ENCODE measurements around the gene THBS3.
"Not testable (repeated sequence)": the region's sequence is repeated elsewhere in the genome, so short reads cannot be mapped to it uniquely, and the experiment has no call there.

THBS3 gene

DNA sequence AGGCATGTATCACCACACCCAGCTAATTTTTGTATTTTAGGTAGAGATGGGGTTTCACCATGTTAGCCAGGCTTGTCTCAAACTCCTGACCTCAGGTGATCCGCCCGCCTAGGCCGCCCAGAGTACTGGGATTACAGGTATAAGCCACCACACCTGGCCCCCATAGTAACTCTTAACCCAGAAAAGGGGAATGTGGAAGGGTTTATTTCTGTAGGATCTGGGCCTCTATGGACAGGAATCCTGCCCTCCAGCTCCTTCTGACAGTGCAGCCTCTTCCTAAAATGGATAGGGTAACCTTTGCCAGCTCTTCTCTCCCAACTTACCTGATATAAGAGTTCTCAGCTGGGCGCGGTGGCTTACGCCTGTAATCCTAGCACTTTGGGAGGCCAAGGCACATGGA lies 45.1 kb downstream of the THBS3 start:
- H3K36me3 ChIP-seq (ENCODE audit: control insufficient read depth, insufficient read depth, low read length); H3K9ac ChIP-seq (ENCODE audit: low read depth, low read length); H3K27ac ChIP-seq (ENCODE audit: low read depth, low read length); H3K27me3 ChIP-seq (ENCODE audit: control insufficient read depth, insufficient read depth, low read length); H3K4me3 ChIP-seq (ENCODE audit: low read depth, low read length); H3K9me3 ChIP-seq (ENCODE audit: control insufficient read depth, insufficient read depth, low read length): not testable (repeated sequence)
- H3K4me1 ChIP-seq (ENCODE audit: control insufficient read depth, insufficient read depth, low read length) = peaks cover 14% of the 10 kb centered on the region

DNA sequence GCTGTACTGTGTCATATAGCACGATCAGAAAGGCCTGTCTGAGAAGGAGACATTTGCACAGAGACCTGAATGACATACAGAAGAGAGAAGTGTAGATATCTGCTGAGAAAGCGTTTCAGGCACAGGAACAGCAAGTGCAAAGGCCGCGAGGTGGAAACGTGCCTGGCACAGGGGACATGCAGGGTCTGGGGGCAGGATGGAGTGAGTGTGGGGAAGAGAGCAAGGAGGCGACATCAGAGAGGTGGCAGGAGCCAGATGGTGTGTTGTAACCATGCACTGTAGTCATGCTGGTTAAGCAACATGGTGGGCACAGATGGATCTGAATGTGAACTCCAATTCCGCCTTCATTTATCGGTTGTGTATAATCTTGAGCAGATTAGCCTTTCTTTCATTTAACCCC lies 47.6 kb downstream of the THBS3 start:
- no peaks in the 10 kb centered on the region for H3K27me3 ChIP-seq (ENCODE audit: control insufficient read depth, insufficient read depth, low read length)
- H3K27ac ChIP-seq (ENCODE audit: low read depth, low read length) = no peak overlapping the region
- H3K36me3 ChIP-seq (ENCODE audit: control insufficient read depth, insufficient read depth, low read length) = no peaks in the 10 kb centered on the region
- H3K9ac ChIP-seq (ENCODE audit: low read depth, low read length) = no peak overlapping the region
- no peaks in the 10 kb centered on the region for H3K4me1 ChIP-seq (ENCODE audit: control insufficient read depth, insufficient read depth, low read length)
- no peaks in the 10 kb centered on the region for H3K9me3 ChIP-seq (ENCODE audit: control insufficient read depth, insufficient read depth, low read length)
- H3K4me3 ChIP-seq (ENCODE audit: low read depth, low read length) = no peak overlapping the region

DNA sequence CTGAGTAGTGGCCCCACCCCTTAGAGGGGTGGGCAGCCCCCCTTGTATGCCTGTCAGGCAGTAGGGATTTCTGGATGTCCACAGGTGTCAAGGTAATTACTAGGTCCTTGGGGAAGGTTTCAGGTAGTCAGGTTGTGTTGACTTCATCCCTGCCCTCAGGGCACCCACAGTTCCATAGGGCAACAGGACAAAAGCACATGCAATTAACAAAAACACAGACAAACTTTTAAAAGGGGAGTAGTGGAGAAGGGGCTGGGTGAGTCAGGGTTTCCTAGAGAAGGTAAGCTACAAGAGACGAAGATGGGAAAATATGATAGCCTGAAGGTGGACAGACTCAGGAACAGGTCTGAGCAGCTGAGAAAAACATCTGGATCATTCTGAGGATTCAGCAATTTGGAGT lies 48.7 kb downstream of the THBS3 start:
- H3K36me3 ChIP-seq (ENCODE audit: control insufficient read depth, insufficient read depth, low read length) = no peaks in the 10 kb centered on the region
- H3K4me3 ChIP-seq (ENCODE audit: low read depth, low read length) = no peak overlapping the region
- no peaks in the 10 kb centered on the region for H3K27me3 ChIP-seq (ENCODE audit: control insufficient read depth, insufficient read depth, low read length)
- H3K9ac ChIP-seq (ENCODE audit: low read depth, low read length) = no peak overlapping the region
- H3K4me1 ChIP-seq (ENCODE audit: control insufficient read depth, insufficient read depth, low read length) = no peaks in the 10 kb centered on the region
- H3K27ac ChIP-seq (ENCODE audit: low read depth, low read length) = no peak overlapping the region
- no peaks in the 10 kb centered on the region for H3K9me3 ChIP-seq (ENCODE audit: control insufficient read depth, insufficient read depth, low read length)

DNA sequence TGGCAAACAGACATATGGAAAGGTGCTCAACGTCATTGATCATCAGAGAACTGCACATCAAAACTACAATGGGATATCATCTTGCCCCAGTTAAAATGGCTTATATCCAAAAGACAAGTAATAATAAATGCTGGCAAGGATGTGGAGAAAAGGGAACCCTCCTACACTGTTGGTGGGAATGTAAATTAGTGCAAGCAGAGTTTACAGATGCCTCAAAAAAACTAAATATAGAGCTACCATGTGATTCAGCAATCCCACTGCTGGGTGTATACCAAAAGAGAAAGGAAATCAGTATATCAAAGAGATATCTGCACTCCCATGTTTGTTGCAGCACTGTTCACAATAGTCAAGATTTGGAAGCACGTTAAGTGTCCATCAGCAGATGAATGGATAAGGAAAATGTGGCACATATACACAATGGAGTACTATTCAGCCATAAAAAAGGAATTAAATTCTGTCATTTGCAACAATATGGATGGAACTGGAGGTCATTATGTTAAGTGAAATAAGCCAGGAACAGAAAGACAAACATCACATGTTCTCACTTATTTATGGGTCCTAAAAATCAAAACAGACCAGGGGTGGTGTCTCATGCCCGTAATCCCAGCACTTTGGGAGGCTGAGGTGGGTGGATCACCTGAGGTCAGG lies 51.6 kb downstream of the THBS3 start:
- H3K27ac ChIP-seq (ENCODE audit: low read depth, low read length); H3K36me3 ChIP-seq (ENCODE audit: control insufficient read depth, insufficient read depth, low read length); H3K4me3 ChIP-seq (ENCODE audit: low read depth, low read length); H3K9me3 ChIP-seq (ENCODE audit: control insufficient read depth, insufficient read depth, low read length); H3K4me1 ChIP-seq (ENCODE audit: control insufficient read depth, insufficient read depth, low read length); H3K9ac ChIP-seq (ENCODE audit: low read depth, low read length); H3K27me3 ChIP-seq (ENCODE audit: control insufficient read depth, insufficient read depth, low read length): not testable (repeated sequence)

All from HUES48 (cell line).